Liver (tissue), 9 donors: ENCODE data around the gene LAMC1. TPM values are rescaled to one million over a fixed set of nuclear protein-coding genes. Genes with fewer than 3 reads are reported as not detected.

Source experiments
- DNase-seq: peaks from one replicate; pipeline ENCODE4 v3.0.0-alpha.2; 2017; ENCODE audit warnings: low spot score
- H3K27ac ChIP-seq, 2 donors: one replicate each; pipeline ENCODE4 v1.7.0; 2013; ENCODE audit warnings: inconsistent platforms in 2 of 2, low read length in 2 of 2, control low read depth in 1 of 2, low read depth in 1 of 2, mild to moderate bottlenecking in 1 of 2
- H3K27me3 ChIP-seq, 4 donors: one replicate each; pipeline versions ENCODE4 v1.6.1 to v1.7.0; 2013; ENCODE audit warnings: low read length in 3 of 4, inconsistent platforms in 1 of 4, mild to moderate bottlenecking in 1 of 4, moderate library complexity in 1 of 4; ENCODE audit not compliant: control insufficient read depth in 4 of 4, insufficient read depth in 4 of 4
- H3K36me3 ChIP-seq, 4 donors: one replicate each; pipeline versions ENCODE4 v1.6.1 to v1.7.0; 2013; ENCODE audit warnings: low read length in 3 of 4, mild to moderate bottlenecking in 3 of 4, low read depth in 1 of 4, moderate library complexity in 1 of 4; ENCODE audit not compliant: control insufficient read depth in 4 of 4, insufficient read depth in 3 of 4
- H3K4me1 ChIP-seq, 4 donors: one replicate each; pipeline versions ENCODE4 v1.6.1 to v1.7.0; 2013; ENCODE audit warnings: low read length in 3 of 4, mild to moderate bottlenecking in 3 of 4, moderate library complexity in 1 of 4; ENCODE audit not compliant: control insufficient read depth in 4 of 4, insufficient read depth in 4 of 4
- H3K4me3 ChIP-seq, 3 donors: one replicate each; pipeline versions ENCODE4 v1.6.1 to v1.7.0; 2013; ENCODE audit warnings: low read length in 3 of 3, control low read depth in 1 of 3, low read depth in 1 of 3, mild to moderate bottlenecking in 1 of 3
- H3K9ac ChIP-seq, 2 donors: one replicate each; pipeline ENCODE4 v1.7.0; 2013; ENCODE audit warnings: low read length in 2 of 2, mild to moderate bottlenecking in 2 of 2, moderate library complexity in 2 of 2, control low read depth in 1 of 2, low read depth in 1 of 2
- H3K9me3 ChIP-seq, 4 donors: one replicate each; pipeline versions ENCODE4 v1.6.1 to v1.7.0; 2013; ENCODE audit warnings: low read length in 3 of 4; ENCODE audit not compliant: control insufficient read depth in 4 of 4
- EGR1 ChIP-seq, 2 donors: IDR thresholded peaks; 2 replicates each; pipeline ENCODE4 v1.6.1; 2016 to 2018; ENCODE audit warnings: antibody characterized with exemption in 2 of 2, low read depth in 2 of 2
- FOXA1 ChIP-seq: IDR thresholded peaks from 2 replicates; pipeline ENCODE4 v1.6.1; 2016; ENCODE audit warnings: antibody characterized with exemption
- FOXA2 ChIP-seq: IDR thresholded peaks from 2 replicates; pipeline ENCODE4 v1.6.1; 2016; ENCODE audit warnings: antibody characterized with exemption
- GABPA ChIP-seq, 2 donors: IDR thresholded peaks in 1 of 2; conservative IDR thresholded peaks in 1 of 2; 2 replicates each; pipeline ENCODE4 v1.6.1; 2016; ENCODE audit warnings: antibody characterized with exemption in 2 of 2, mild to moderate bottlenecking in 1 of 2, moderate library complexity in 1 of 2
- HNF4G ChIP-seq: IDR thresholded peaks from 2 replicates; pipeline ENCODE4 v1.6.1; 2016; ENCODE audit warnings: antibody characterized with exemption
- JUND ChIP-seq, 2 donors: IDR thresholded peaks; 2 replicates each; pipeline ENCODE4 v1.6.1; 2016; ENCODE audit warnings: antibody characterized with exemption in 2 of 2
- RAD21 ChIP-seq, 2 donors: IDR thresholded peaks; 2 replicates each; pipeline ENCODE4 v1.6.1; 2016; ENCODE audit warnings: antibody characterized with exemption in 2 of 2, mild to moderate bottlenecking in 2 of 2
- SP1 ChIP-seq: IDR thresholded peaks from 2 replicates; pipeline ENCODE4 v1.6.1; 2018; ENCODE audit warnings: antibody characterized with exemption, mild to moderate bottlenecking
- TAF1 ChIP-seq: conservative IDR thresholded peaks from 2 replicates; pipeline ENCODE4 v1.6.1; 2016; ENCODE audit warnings: antibody characterized with exemption, mild to moderate bottlenecking
- YY1 ChIP-seq: IDR thresholded peaks from 2 replicates; pipeline ENCODE4 v1.6.1; 2016; ENCODE audit warnings: antibody characterized with exemption, mild to moderate bottlenecking
- ZBTB33 ChIP-seq: IDR thresholded peaks from 2 replicates; pipeline ENCODE4 v1.6.1; 2016; ENCODE audit warnings: antibody characterized with exemption
- WGBS: extraction: QIAGEN DNeasy Blood & Tissue Kit; methylation state at CpG from one replicate; pipeline ENCODE4 v1.1.7; 2013; 5-methylcytosine and 5-hydroxymethylcytosine counted together
- polyA plus RNA-seq, 2 donors: library from polyadenylated mRNA; stranded (reverse) in 1 of 2; unstranded in 1 of 2; fragments of 200-250 nt in 1 of 2; fragments of >200 nt in 1 of 2; fragmentation: Nextera tagmentation in 1 of 2; extraction: Ambion mirVana in 1 of 2; gene quantifications; one replicate each; pipeline versions ENCODE4 v1.2.1 to v1.2.3, GENCODE V29; 2013 to 2015
- total RNA-seq, 2 donors: library from RNA; depleted of rRNA; stranded (reverse); fragments of >200 nt; gene quantifications; one replicate each; pipeline ENCODE4 v1.2.3, GENCODE V29; 2014
- TF ChIP-seq, protein P1 (sequence below): IDR thresholded peaks from 2 replicates; pipeline ENCODE4 v1.6.1; 2016; ENCODE audit warnings: antibody characterized with exemption
- TF ChIP-seq, protein P2 (sequence below): IDR thresholded peaks from 2 replicates; pipeline ENCODE4 v1.6.1; 2016; ENCODE audit warnings: antibody characterized with exemption, mild to moderate bottlenecking
- TF ChIP-seq, protein P3 (sequence below): IDR thresholded peaks from 2 replicates; pipeline ENCODE4 v1.6.1; 2016; ENCODE audit warnings: antibody characterized with exemption
- donor health status: healthy.
- donor health status: healthy.
- donor health status: healthy.
- donor health status: healthy.
- donor health status: healthy.

LAMC1 gene
- total and polyA plus RNA-seq, 4 donors = 5.3 to 35.1 (median 19.7) TPM

- no peak for DNase-seq
- H3K27ac ChIP-seq = no peak overlapping the region
- H3K4me3 ChIP-seq = no peak overlapping the region
- peaks cover 0 to 1% (median 0%) of the 10 kb centered on the region in 4 donors for H3K9me3 ChIP-seq
- H3K4me1 ChIP-seq = peaks cover 0 to 6% (median 4%) of the 10 kb centered on the region in 4 donors
- 65% methylated on average over 4 of the region's 4 CpGs for WGBS
- H3K9ac ChIP-seq = no peak overlapping the region
- H3K27me3 ChIP-seq = no peaks in the 10 kb centered on the region
- TF ChIP-seq ZBTB33 = no peak
- no peak for TF ChIP-seq RAD21 (IDR thresholded peaks at IDR 0.05)
- TF ChIP-seq YY1 = no peak
- no peak for TF ChIP-seq HNF4G
- TF ChIP-seq, protein P1, sequence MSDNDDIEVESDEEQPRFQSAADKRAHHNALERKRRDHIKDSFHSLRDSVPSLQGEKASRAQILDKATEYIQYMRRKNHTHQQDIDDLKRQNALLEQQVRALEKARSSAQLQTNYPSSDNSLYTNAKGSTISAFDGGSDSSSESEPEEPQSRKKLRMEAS = no peak
- no peaks in the 10 kb centered on the region for H3K36me3 ChIP-seq
Measured at GRCh38 chr1:183186841-183187240, 163.6 kb downstream of the LAMC1 start.

DNA sequence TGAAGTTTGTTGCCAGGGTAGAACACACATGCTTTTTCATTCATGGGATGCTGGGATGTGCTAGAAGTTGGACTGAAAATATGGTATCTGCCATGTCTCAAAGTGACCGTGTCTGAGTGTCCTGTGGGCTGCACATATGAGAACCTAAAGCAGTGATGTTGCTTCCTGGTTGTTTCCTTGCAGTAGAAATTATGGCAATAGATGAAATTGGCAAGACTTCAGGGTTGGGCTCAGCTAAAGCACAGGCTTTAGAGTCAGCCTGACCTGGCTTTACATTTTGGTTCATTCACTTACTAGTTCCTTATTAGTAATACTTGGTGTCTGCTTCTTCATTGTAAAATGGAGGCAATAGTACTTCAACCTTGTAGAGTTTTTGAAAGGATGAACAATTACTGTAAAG is 165.0 kb downstream of the LAMC1 start:
- no peak overlapping the region for H3K27ac ChIP-seq
- 87% methylated on average over 1 of the region's 1 CpG for WGBS

GRCh38 chr1:183191833-183192232 is 168.6 kb downstream of the LAMC1 start:
- no peaks in the 10 kb centered on the region for H3K4me1 ChIP-seq
- no peak overlapping the region for H3K27ac ChIP-seq
- H3K36me3 ChIP-seq = no peaks in the 10 kb centered on the region
- 64% methylated on average over 1 of the region's 1 CpG for WGBS
- peaks cover 0 to 1% (median 0%) of the 10 kb centered on the region in 4 donors for H3K9me3 ChIP-seq
- DNase-seq = no peak
- no peaks in the 10 kb centered on the region for H3K27me3 ChIP-seq
- H3K4me3 ChIP-seq = no peak overlapping the region
- H3K9ac ChIP-seq = no peak overlapping the region
- TF ChIP-seq, protein P2, sequence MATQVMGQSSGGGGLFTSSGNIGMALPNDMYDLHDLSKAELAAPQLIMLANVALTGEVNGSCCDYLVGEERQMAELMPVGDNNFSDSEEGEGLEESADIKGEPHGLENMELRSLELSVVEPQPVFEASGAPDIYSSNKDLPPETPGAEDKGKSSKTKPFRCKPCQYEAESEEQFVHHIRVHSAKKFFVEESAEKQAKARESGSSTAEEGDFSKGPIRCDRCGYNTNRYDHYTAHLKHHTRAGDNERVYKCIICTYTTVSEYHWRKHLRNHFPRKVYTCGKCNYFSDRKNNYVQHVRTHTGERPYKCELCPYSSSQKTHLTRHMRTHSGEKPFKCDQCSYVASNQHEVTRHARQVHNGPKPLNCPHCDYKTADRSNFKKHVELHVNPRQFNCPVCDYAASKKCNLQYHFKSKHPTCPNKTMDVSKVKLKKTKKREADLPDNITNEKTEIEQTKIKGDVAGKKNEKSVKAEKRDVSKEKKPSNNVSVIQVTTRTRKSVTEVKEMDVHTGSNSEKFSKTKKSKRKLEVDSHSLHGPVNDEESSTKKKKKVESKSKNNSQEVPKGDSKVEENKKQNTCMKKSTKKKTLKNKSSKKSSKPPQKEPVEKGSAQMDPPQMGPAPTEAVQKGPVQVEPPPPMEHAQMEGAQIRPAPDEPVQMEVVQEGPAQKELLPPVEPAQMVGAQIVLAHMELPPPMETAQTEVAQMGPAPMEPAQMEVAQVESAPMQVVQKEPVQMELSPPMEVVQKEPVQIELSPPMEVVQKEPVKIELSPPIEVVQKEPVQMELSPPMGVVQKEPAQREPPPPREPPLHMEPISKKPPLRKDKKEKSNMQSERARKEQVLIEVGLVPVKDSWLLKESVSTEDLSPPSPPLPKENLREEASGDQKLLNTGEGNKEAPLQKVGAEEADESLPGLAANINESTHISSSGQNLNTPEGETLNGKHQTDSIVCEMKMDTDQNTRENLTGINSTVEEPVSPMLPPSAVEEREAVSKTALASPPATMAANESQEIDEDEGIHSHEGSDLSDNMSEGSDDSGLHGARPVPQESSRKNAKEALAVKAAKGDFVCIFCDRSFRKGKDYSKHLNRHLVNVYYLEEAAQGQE = no peak
- TF ChIP-seq TAF1 (no peak), FOXA1 (no peak), ZBTB33 (no peak)
- TF ChIP-seq, protein P3, sequence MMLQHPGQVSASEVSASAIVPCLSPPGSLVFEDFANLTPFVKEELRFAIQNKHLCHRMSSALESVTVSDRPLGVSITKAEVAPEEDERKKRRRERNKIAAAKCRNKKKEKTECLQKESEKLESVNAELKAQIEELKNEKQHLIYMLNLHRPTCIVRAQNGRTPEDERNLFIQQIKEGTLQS = no peak

More for the DNA sequence above, 165.0 kb downstream of the LAMC1 start:
- no peaks in the 10 kb centered on the region for H3K36me3 ChIP-seq
- peaks cover 0 to 6% (median 4%) of the 10 kb centered on the region in 4 donors for H3K4me1 ChIP-seq
- H3K27me3 ChIP-seq = no peaks in the 10 kb centered on the region
- no peak overlapping the region for H3K9ac ChIP-seq
- DNase-seq = no peak
- TF ChIP-seq FOXA2 (no peak), EGR1 (IDR thresholded peaks at IDR 0.05; ENCODE audit: low read depth in 2 of 2) (no peak), RAD21 (IDR thresholded peaks at IDR 0.05) (no peak), FOXA1 (no peak), JUND (IDR thresholded peaks at IDR 0.05) (no peak), YY1 (no peak), SP1 (no peak), GABPA (IDR thresholded peaks at IDR 0.05 in 1 of 2, conservative IDR thresholded peaks at IDR 0.05 in 1 of 2) (no peak)
- TF ChIP-seq, protein P2 = no peak
- peaks cover 0 to 1% (median 0%) of the 10 kb centered on the region in 4 donors for H3K9me3 ChIP-seq
- H3K4me3 ChIP-seq = no peak overlapping the region
